ENCODE data around the gene TBC1D10B.

- no peak for TF ChIP-seq CTCF (IDR thresholded peaks at IDR 0.05)
- TF ChIP-seq POLR2A (IDR thresholded peaks at IDR 0.05): no peak
Observed at GRCh38 chr16:30371248-30371816, 1.0 kb upstream of the TBC1D10B start.

Measured in esophagus squamous epithelium (tissue), 4 donors.